Smooth muscle cell (in vitro differentiated cells): ENCODE measurements around the gene SESN3. TPM values are rescaled to one million over a fixed set of nuclear protein-coding genes. Genes with fewer than 3 reads are reported as not detected.

Experiments
- DNase-seq: peaks from one replicate; lab custom pipeline; 2025; ENCODE audit not compliant: unreplicated experiment; lab: John Stamatoyannopoulos, UW
- H2AFZ ChIP-seq: fragments of 200-600 bp; sonication (generic); 2 replicates; pipeline ENCODE4 v1.6.0; 2016; ENCODE audit warnings: antibody characterized with exemption, low read depth, mild to moderate bottlenecking
- H3F3A ChIP-seq: fragments of 200-600 bp; sonication (generic); 2 replicates; pipeline ENCODE4 v1.6.0; 2017; ENCODE audit warnings: antibody characterized with exemption, low read depth
- H3K27ac ChIP-seq: fragments of 200-600 bp; sonication (generic); 2 replicates; pipeline ENCODE4 v1.5.1; 2016; ENCODE audit warnings: low read depth, mild to moderate bottlenecking
- H3K27me3 ChIP-seq: fragments of 200-600 bp; sonication (generic); 2 replicates; pipeline ENCODE4 v1.6.1; 2016; ENCODE audit warnings: low read depth, mild to moderate bottlenecking
- H3K36me3 ChIP-seq: fragments of 200-600 bp; sonication (generic); 2 replicates; pipeline ENCODE4 v1.5.1; 2016; ENCODE audit warnings: low read depth
- H3K4me1 ChIP-seq: fragments of 200-600 bp; sonication (generic); 2 replicates; pipeline ENCODE4 v1.5.1; 2016; ENCODE audit warnings: low read depth
- H3K4me2 ChIP-seq: fragments of 200-600 bp; sonication (generic); 2 replicates; pipeline ENCODE4 v1.6.0; 2016; ENCODE audit warnings: mild to moderate bottlenecking
- H3K4me3 ChIP-seq: fragments of 200-600 bp; sonication (generic); 2 replicates; pipeline ENCODE4 v1.5.1; 2016; ENCODE audit warnings: mild to moderate bottlenecking
- H3K79me2 ChIP-seq: fragments of 200-600 bp; sonication (generic); 2 replicates; pipeline ENCODE4 v1.6.0; 2016; ENCODE audit warnings: low read depth, mild to moderate bottlenecking
- H3K9ac ChIP-seq: fragments of 200-600 bp; sonication (generic); 2 replicates; pipeline ENCODE4 v1.6.0; 2016; ENCODE audit warnings: low read depth
- H3K9me3 ChIP-seq: fragments of 200-600 bp; sonication (generic); replicated peaks from 2 replicates; pipeline ENCODE4 v1.5.1; 2016; ENCODE audit warnings: low read depth
- H4K20me1 ChIP-seq: fragments of 200-600 bp; sonication (generic); 2 replicates; pipeline ENCODE4 v1.6.0; 2016; ENCODE audit warnings: low read depth
- WGBS: methylation state at CpG from one replicate; pipeline ENCODE4 v1.1.7; 2016; ENCODE audit warnings: low lambda C conversion rate; 5-methylcytosine and 5-hydroxymethylcytosine counted together
- polyA plus RNA-seq: library from polyadenylated mRNA; unstranded; fragments of >200 nt; fragmentation: Nextera tagmentation; extraction: Ambion mirVana; gene quantifications from 2 replicates; pipeline ENCODE4 v1.2.1, GENCODE V29; 2016
- total RNA-seq: library from RNA; depleted of rRNA; stranded (reverse); fragments of >200 nt; gene quantifications from 2 replicates; pipeline ENCODE4 v1.2.3, GENCODE V29; 2014
- TF ChIP-seq, protein P1 (sequence below): fragments of 200-600 bp; sonication (generic); IDR thresholded peaks from 2 replicates; pipeline ENCODE4 v1.5.1; 2017; ENCODE audit warnings: borderline replicate concordance, mild to moderate bottlenecking, antibody characterized with exemption; ENCODE audit not compliant: insufficient read depth, poor library complexity, severe bottlenecking

Gene SESN3
- total and polyA plus RNA-seq, 2 experiments from 2014 or later: 20.4 to 374 TPM

DNA sequence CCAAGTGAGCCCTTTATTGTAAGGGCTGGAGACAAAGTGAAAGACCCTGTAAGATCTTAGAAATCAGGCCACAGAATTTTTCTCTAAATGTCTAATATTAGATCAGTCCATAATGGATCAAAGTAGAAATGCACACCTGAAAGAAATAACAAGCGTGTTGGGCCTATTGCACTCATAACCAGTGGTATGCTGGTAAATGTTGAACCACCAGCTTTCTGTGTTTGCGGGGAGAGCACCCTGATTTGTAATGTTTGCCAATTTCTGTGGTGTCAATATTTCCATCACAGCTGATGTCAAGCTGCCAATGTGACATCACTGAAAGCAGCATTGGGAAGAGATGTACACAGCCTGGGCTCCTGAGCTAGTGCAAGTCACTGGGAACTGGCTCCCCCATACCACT lies 95.1 kb downstream of the SESN3 start:
- peaks cover 34% of the 10 kb centered on the region for H3K4me1 ChIP-seq
- WGBS: 91% methylated on average over 2 of the region's 2 CpGs
- H3F3A ChIP-seq: peaks cover 61% of the 10 kb centered on the region
- no peak overlapping the region for H3K4me3 ChIP-seq
- H3K4me2 ChIP-seq: no peak overlapping the region
- no peak overlapping the region for H2AFZ ChIP-seq
- no peaks in the 10 kb centered on the region for H3K27me3 ChIP-seq
- peak overlapping the region; percentile 95 for H3K27ac ChIP-seq
- no peaks in the 10 kb centered on the region for H3K9me3 ChIP-seq
- no peaks in the 10 kb centered on the region for H3K36me3 ChIP-seq
- no peaks in the 10 kb centered on the region for H4K20me1 ChIP-seq
- no peak overlapping the region for H3K9ac ChIP-seq
- TF ChIP-seq, protein P1, sequence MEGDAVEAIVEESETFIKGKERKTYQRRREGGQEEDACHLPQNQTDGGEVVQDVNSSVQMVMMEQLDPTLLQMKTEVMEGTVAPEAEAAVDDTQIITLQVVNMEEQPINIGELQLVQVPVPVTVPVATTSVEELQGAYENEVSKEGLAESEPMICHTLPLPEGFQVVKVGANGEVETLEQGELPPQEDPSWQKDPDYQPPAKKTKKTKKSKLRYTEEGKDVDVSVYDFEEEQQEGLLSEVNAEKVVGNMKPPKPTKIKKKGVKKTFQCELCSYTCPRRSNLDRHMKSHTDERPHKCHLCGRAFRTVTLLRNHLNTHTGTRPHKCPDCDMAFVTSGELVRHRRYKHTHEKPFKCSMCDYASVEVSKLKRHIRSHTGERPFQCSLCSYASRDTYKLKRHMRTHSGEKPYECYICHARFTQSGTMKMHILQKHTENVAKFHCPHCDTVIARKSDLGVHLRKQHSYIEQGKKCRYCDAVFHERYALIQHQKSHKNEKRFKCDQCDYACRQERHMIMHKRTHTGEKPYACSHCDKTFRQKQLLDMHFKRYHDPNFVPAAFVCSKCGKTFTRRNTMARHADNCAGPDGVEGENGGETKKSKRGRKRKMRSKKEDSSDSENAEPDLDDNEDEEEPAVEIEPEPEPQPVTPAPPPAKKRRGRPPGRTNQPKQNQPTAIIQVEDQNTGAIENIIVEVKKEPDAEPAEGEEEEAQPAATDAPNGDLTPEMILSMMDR: no peak
- peaks cover 5% of the 10 kb centered on the region for H3K79me2 ChIP-seq
- DNase-seq: no peak

DNA sequence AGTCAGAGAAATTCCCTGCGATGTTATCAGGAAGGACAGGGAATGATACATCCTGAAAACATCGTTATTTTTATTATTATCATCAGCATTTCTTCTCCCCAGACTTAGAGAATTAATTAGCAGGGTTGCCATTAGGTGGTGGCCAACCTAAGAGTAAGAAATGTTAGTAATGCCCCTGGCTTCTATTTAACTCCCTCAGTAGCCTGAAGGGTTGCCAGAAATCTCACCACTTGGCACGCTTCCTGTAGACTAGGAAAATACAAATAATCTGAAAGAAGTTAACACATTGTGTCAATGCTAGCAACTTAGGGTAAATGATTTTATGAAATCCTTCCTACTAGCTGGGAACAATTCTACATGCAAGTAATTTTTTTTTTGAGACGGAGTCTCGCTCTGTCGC lies 95.8 kb downstream of the SESN3 start:
- Histone ChIP-seq H3K9ac (peak overlapping the region; percentile 54), H3K9me3 (no peaks in the 10 kb centered on the region), H2AFZ (no peak overlapping the region), H4K20me1 (no peaks in the 10 kb centered on the region), H3K27me3 (no peaks in the 10 kb centered on the region), H3K4me3 (no peak overlapping the region), H3K4me2 (peak overlapping the region; percentile 57), H3F3A (peaks cover 59% of the 10 kb centered on the region), H3K79me2 (peaks cover 12% of the 10 kb centered on the region), H3K4me1 (peaks cover 30% of the 10 kb centered on the region), H3K27ac (peak overlapping the region; percentile 95), H3K36me3 (no peaks in the 10 kb centered on the region)
- TF ChIP-seq, protein P1: no peak
- no peak for DNase-seq
- WGBS: 52% methylated on average over 3 of the region's 6 CpGs

DNA sequence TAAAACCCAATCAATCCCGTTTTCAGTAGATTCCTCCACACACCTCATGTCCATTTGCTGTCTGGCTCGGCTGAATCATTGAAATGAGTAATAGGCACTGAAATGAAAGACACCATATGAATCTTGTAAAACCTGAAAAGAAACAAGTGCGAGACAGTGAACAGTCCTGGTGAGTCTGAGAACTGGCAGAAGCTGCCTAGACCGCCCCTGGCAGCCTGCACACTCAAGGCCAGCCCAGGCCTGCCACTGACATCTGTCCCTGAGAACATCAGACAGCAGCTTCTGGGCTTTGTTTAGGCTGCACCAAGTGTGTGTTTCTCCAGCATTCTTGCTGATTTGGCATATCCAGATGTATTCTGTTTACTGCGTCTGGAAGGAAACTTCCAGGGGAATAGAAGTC lies 96.5 kb downstream of the SESN3 start:
- H3K36me3 ChIP-seq: peaks cover 3% of the 10 kb centered on the region
- H3K4me2 ChIP-seq: peak overlapping the region; percentile 57
- H3K27ac ChIP-seq: peak overlapping the region; percentile 95
- H3F3A ChIP-seq: peaks cover 52% of the 10 kb centered on the region
- no peaks in the 10 kb centered on the region for H3K27me3 ChIP-seq
- peaks cover 18% of the 10 kb centered on the region for H3K79me2 ChIP-seq
- peak overlapping the region; percentile 54 for H3K9ac ChIP-seq
- WGBS: 1% methylated on average over 5 of the region's 5 CpGs
- no peak overlapping the region for H2AFZ ChIP-seq
- no peak overlapping the region for H3K4me3 ChIP-seq
- no peaks in the 10 kb centered on the region for H4K20me1 ChIP-seq
- DNase-seq: no peak
- peaks cover 23% of the 10 kb centered on the region for H3K4me1 ChIP-seq
- TF ChIP-seq, protein P1: no peak
- no peaks in the 10 kb centered on the region for H3K9me3 ChIP-seq

DNA sequence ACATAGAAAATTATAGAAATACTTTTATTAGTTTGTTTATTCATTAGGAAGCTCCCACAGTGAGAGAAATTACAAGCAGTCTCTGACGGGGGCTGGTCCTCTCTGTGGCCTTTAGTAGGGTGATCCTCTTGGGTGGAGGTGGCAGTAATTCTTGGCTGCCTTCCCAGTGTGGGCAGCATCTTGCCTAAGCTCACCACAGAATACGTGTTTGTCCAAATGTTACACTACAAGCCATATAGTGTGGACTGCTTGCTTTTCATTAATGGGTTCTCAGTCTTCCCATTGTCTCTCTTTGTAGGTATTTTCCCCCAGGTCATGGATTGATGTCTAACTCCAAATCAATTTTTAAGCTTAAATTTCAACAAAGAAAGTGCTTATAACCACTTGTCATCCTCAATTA lies 98.0 kb downstream of the SESN3 start:
- Histone ChIP-seq H3K36me3 (peaks cover 4% of the 10 kb centered on the region), H3K4me2 (peak overlapping the region; percentile 57), H3K4me3 (no peak overlapping the region), H3K27me3 (no peaks in the 10 kb centered on the region), H3F3A (peaks cover 43% of the 10 kb centered on the region), H3K9ac (no peak overlapping the region), H3K4me1 (peaks cover 13% of the 10 kb centered on the region), H2AFZ (no peak overlapping the region), H3K79me2 (peaks cover 18% of the 10 kb centered on the region), H4K20me1 (no peaks in the 10 kb centered on the region), H3K9me3 (no peaks in the 10 kb centered on the region), H3K27ac (peak overlapping the region; percentile 95)
- TF ChIP-seq, protein P1: no peak
- WGBS: 28% methylated on average over 2 of the region's 2 CpGs
- DNase-seq: no peak
